Measurements from ENCODE around the gene ATF6B. TPM values are rescaled to one million over a fixed set of nuclear protein-coding genes. Genes with fewer than 3 reads are reported as not detected.
A peak's percentile ranks its signal among the peaks of the same experiment; 100 is the strongest.

The ATF6B gene
- polyA plus RNA-seq, 1 donor, result 94.3 TPM

DNA sequence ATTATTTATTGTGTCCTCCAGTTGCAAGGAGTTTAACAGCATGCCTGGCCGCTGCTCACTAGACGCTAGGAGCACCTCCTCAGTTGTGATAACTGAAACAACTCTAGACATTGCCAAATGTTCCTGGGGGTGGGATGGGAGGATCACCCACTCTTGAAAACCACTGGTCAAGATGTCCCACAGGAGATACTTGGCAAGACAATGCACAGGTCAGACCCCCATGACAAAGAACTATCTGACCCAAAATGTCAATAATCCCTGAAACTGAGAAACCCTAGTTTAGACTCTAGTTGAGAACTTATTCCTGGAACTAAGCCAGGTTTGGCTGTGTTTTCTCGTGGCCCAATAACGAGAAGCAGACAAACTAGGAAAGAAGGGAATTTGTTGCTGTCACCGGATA, 11.5 kb upstream of the ATF6B start:
- DNase-seq, result no peak

DNA sequence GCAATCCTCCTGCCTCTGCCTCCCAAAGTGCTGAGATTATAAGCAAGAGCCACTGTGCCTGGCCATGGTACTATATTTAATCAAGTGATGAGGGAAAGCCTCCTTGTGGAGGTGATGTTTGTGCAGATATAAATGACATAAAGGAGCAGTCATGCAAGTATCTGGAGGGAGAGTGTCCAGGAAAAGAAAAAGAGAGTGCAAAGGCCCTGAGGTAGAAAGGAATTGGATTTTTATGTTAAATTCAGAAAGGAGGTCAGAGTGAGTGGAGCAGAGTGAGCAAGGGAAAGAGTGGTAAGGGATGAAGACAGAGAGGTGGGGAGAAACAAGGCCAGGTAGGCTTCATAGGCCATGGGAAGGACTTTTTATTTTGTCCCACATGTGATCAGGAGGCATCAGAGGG, 9.4 kb upstream of the ATF6B start:
- DNase-seq, result no peak

DNA sequence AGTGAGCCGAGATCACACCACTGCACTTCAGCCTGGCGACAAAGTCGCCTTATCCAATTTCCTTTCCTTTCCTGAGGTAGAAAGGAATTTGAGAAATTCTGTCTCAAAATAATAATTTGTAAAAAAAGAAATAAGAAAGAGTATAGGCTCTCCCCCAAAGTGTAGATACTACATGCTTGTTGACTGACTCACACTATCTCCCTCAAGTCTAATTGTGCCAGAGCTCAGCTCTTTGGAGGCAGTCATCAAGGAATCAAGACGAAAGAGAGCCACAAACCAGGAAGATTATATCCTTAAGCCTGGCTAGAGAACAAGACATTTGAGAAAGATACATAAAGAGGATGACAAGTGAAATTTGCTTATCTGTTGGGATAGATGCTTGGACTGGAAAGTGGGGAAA, 5.7 kb upstream of the ATF6B start:
- DNase-seq, result no peak

DNA sequence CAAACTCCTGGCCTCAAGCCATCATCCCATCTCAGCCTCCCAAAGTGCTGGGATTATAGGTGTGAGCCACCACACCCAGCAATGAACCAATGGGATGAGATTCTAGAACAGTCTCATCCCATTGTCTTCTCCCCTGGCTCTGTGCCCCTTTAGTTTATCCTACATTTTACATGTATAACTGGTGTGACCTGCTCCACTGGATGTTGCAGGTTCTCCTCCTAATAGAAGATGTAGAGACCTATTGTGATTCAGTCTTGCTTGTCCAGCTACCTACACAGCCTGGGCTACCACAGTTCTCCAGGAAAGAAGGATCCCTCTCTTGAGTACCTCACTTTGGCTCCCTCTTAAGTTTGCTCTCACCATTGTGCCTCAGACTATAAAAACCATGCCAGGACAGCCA, 4.1 kb upstream of the ATF6B start:
- DNase-seq, result no peak

DNA sequence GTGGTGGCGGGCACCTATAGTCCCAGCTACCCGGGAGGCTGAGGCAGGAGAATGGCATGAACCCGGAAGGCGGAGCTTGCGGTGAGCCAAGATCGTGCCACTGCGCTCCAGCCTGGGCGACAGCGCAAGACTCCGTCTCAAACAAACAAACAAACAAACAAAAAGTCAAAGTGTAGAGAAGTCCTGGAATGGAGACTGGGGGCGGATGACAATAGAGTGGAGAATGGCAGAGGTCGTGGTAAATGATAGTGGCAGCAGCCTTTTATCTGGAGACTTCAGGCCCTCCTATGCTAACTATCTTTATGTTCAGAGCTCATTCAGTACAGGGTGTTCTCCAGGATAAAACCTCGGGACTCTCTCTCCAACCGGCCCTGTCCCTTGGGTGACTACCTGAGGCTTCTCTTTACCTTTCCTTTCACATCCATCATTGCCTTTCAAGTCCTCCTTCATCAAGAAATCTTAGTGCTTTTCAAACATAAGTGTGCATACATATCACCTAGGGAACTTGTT, 3.4 kb upstream of the ATF6B start:
- DNase-seq, result no peak

DNA sequence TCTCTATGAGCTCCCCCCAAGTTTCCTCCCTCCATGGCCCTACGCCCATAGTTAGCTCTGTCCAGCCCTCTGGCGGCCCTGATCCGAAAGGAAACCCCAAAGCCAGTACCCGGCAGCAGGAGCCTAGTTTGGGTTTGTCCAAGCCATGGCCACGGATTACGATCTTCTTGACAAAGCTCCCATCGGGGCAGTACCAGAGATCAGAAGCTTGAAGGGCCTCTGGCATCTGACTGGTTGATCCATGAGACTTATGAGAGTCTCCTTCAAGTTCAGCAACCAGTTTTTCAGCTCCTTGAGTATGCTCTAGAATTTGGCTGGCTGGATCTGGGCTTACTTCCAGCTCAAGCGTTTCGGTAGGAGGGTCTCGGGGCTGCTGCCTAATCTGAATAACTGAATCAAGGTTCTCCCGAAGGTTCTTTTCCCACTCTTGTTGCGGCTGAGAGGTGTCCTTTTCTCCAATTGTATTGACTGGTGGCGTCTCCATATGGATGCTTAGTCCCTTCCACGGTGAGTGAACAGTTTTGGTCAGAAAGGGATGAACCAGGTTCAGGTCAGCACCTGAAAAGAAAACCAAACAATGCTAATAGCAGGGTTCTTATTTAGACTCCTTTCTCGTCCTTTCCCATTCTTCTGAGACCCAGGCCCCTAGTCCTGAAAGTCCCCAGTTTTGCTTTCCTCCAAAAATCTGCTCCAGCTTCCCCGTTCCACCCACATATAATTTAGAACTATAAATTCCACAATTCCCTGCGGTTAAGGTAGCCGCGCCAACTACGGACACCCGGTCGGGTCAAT, 1.4 kb upstream of the ATF6B start:
- DNase-seq, result no peak

DNA sequence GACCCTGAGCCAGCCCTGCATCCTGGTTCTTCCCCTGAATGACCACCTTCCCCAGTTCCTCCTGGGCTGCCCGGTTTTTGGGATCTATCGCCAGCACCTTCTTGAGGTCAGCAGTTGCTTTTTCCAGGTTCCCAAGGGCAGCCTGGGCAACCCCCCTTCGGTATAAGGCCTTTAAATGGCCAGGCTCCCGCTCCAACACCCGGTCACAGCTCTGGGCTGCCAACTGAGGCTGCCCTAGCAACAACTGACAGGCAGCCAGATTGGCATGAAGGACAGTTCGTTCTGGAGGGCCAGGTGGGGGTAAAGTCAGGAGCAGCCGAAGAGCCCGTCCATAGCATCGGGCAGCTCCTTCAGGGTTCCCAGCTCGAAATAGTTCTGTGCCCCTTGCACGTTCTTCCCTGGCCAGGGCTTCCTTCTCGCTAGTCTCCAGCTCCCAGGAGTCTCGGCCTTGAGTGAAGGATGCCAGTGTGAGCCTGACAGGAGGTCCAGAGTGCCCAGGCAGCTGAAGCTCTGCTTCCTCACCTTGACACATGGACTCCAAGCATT, 778 bp upstream of the ATF6B start:
- no peak for DNase-seq

DNA sequence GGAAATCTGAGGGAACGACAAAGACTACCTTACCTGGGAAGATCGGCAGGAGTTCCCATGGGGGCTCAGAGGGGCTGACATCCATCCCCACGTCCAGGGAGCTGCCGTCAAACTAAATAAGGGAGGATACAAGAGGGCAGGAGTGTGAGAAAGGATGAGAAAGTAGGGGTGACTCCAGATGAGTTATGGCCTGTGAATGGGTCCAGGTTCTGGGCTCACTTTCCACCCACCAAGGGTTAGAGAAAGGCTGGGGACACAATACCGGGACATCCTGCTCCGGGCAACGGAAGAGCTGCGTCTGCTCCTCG, 683 bp downstream of the ATF6B start:
- DNase-seq, result no peak

DNA sequence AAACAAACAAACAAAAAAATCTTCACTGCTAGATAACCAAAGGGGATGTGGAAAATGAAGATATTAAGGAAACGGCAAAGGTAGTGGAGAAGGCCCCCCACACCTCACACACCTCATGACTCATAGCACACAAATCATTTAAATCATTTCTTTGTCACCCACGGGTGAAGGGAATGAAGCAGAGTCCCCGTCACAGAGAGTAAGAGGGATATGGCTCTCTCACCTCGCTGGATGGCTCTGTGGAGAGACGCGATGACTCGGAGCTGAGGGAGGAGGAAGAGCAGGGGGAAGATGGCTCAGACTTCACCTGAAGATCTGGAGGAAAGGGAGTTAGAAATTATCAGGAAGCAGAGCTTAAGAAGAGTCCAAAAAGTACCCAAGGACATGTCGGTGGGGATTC, 1.2 kb downstream of the ATF6B start:
- DNase-seq, result no peak

DNA sequence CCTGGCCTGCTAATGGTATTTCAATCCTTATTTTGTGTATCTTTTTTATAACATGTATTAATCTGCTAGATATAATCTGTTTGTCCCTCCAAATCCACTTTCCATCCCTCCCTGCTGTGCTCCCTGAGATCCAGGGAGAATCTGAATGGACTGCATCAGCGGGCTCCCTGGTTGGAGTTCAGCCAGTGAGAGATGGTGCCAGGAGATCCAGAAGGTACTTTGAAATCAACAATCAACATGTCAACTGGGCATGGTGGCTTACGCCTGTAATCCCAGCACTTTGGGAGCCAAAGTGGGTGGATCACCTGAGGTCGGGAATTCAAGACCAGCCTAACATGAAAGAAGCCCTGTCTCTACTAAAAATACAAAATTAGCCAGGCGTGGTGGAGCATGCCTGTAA, 4.4 kb downstream of the ATF6B start:
- DNase-seq, result no peak

DNA sequence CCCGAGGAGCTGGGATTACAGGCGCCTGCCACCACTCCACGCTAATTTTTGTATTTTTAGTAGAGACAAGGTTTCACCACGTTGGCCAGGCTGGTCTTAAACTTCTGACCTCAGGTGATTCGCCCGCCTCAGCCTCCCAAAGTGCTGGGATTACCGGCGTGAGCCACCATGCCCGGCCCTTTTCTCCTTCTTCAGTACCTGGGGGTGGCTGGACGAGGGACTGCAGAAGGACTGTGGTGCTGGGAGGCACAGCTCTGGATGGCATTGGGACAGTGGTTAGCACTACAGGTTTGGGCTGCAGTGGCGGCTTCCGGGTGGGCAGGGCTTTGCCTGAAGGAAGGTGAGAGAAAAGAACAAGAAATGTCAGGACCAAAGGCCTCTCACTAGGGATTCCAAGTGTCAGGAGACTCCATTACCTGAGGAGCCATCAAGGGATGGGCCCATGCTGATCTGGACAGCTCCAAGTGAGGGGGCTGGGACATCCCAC, 7.4 kb downstream of the ATF6B start:
- no peak for DNase-seq

DNA sequence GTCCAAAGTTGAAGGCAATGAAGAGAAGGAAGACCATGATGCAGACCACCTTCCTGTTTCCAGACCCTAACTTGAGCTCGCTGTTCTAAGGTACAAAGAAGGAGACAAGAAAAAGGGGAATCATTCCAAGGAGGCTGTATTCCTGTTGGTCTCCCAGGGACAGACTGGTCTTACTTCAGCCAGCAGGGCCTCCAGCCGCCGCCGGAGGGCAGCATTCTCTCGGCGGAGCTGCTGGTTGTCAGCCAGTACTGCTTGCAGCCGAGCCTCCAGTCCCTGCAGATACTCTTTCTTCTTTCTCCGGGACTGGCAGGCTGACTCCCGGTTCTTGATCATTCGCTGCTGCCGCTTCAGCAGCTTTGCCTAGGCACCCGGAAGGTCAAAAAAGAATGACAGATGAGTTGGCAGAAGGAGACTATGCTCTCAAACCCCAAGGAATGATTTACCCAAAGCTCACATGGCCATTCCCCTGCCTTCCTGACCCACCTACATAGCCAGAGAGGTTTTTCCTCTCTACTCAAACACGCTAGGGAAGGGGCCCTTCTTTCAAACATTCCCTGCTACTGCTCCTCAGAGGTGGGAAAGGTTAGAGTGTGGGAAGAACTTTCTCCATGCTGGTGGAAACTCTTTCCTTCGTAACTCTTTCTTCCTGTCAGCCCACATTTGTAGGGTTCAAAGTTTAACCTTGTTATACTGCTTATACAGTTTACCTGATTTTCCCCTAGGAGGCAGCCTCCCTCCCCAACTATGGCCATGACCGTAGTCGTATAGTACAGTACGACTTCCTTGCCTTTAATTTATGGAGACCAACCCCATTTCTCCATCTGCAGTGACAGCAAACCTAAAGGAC, 9.0 kb downstream of the ATF6B start:
- peak; percentile 79 for DNase-seq

DNA sequence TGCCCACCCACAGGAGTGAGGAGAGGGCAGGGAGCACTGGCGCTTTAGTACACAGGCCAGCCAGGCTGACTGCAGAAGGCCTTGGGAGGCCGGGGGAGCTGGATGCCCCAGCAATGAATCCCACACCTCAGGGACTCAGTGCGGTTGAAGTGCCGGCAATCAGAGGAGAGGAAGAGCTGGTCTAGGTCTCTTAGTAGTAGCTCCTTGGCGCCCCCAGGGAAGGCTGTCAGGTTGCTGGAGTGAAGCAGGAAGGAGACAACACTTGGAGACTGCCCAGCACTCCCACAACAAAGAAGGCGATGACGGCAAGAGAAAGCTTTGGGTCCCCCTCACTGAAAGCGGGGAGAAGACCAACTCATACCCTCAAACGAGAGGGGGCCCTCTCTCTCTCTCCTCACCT, 10.6 kb downstream of the ATF6B start:
- DNase-seq, result no peak

DNA sequence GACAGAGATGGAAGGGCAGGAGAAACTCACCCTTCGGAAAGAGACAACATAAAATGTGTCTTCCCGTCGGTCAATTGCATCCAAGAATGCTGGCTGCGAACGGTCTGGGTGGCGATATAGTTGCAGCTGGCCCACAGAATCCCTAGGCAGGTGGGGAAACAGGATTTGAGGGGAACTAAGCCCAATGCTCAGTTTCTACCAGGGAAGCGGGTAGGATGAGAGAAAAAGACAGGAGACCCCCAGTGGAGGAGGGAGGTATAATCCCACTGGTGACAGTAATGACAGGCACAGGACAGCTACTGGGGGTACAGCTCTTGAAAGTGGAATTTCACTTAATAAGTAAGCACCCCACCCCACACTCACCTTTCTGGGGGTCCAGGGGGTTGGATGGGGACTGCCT, 11.4 kb downstream of the ATF6B start:
- DNase-seq, result no peak

DNA sequence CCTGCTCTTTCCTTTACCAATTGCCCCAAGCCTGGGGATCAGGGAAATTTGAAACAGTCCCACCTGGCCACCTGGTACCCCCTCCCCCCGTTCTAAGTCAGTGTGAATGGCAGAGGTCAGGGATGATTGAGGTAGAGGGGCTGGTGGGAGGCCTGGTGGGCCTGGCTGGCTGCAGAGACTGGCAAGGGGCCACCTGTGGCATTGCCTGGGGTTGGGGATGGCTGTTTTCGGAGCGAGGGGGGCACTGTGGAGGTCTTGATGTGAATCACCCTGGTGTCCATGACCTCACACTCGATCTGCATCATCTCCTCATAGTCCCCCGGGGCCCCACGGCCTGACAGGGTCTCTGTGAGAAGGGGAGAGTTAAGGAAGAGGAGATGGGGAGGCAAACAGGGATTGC, 12.4 kb downstream of the ATF6B start:
- no peak for DNase-seq

DNA sequence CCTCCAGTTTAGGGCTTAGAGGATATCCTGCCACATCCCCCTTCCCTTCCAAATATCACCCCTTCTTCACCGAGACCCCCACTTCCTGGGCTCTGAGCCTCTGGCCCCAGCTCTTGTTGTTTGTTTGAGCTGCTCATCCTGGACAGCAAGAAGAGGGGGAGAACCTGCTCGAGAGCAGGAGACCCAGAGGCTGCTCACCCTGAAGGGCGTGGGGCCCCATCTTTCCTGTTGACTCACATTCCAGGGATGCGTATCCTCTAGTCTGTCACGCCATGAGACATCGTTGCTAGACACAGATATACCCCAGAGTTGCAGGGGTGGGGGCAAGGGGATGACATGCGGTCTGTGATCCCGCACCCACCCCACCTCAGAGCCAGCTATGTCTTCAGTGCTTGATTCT, 13.2 kb downstream of the ATF6B start:
- DNase-seq, result no peak

DNA sequence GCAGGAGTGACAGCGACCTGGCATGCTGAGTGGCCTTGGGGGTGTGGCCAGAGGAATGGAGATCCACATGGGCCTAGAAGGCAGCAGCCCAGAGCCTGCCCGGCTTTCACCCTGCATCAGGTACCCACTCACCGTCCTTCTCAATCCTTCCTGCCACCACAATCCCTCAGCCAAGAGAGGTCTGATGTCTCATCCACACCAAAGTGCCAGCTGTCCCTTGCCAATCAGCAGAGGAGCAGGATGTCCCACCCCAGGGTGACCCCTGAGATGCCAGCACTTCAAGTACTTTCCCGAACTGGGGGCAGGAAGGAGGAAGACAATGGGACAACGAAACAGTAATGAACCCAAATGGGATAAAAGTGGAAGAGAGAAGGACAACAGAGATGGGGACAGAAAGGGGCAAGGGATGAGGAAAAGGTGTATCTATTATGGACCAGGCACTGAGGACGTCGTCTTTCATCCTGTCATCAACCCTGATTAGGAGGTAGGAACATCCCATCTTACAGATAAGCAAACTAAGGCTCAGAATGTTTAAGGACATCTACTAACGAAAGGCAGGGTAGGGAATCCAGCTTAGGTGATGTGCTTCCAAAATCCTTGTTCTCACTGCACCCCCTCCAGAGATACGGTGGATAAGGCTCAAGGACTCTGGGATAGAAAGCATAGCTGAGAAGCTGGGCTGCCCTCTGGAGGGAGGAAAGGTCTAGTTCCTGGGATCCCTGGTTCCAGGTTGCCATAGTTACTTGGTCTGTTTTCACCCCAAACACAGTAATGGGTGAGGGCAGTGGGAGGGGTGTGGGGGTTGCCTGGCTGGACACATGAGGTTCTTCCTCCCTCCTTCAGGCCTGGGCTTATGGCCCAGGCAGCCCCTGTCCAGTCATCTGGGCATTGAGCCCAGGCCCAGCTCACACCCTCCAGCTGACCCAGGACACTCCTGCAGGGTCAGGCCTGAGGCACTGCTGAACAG, 14.4 kb downstream of the ATF6B start:
- no peak for DNase-seq

DNA sequence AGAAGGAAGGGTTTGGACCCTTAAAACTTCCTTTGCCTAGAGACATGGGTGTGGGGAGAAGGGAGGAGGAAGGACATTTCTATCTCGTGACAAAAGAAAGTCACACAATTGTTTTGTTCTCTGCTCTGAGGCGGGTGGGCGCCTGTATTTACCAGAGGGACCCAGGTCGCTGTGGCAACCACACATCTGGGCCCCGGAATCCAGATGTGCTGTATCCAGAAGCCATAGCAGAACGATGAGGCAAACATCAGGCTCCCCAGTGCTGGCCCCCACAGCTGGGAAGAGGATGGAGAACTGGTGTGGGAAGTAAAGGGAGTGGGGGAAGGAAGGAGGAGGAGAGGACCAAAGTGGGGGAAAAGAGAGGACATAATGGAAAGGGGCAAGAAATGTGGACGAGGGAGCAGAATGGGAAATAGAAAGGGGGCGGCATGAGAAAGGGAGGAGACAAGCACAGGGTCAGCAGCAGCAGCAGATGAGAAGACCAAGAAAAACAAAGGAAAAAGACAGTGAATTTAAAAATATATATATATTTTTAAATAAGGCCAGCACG, 15.5 kb downstream of the ATF6B start:
- no peak for DNase-seq

DNA sequence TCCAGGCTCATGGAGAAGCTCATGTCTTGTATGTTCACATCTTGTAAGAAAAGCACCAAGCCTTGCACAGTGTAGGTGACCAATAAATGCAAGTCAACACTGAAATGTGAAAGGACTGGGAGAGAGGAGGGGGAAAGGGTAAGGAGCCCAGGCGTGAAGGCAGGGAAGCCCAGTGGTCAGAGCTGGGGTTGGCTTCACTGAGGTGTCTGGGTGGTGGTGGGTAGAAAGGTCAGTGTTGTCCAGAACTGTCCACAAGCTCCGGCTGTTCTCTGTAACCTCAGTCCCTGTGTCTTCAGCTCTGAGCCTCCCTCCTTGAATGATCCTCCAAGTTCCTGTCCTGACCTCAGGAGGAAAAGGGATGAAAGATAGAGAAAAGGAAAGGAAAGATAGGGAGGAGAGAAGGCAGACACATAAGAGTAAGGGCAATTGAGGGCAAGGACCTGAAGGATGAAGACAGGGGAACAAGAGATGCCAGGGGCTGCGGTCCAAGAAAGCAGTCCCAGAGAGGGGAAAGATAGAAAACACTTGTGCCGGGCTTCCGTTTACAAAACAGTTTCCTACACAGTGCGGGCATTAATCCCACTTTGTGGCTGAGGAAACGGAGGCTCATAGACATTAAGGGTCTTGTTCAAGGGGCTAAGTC, 16.5 kb downstream of the ATF6B start:
- DNase-seq, result no peak

DNA sequence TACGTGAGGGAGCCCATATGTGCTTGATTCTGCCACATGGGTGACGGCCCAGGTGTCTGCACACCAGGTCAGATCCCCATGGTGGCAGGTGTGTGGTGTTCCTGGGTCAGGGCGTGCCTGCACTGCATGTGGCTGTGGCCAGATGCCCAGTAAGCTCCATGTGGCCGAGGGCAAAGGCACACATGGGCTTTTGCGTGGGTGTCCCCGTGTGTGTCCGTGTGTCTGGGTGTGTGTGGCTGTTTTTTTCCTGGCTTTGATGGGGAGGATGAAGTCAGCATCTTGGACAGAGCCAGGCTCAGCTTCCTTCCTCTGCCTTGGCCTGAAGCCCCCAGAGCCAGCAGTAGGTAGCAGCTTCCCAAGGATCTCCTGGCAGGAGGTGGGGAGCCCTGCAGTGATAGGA, 17.4 kb downstream of the ATF6B start:
- DNase-seq, result no peak

DNA sequence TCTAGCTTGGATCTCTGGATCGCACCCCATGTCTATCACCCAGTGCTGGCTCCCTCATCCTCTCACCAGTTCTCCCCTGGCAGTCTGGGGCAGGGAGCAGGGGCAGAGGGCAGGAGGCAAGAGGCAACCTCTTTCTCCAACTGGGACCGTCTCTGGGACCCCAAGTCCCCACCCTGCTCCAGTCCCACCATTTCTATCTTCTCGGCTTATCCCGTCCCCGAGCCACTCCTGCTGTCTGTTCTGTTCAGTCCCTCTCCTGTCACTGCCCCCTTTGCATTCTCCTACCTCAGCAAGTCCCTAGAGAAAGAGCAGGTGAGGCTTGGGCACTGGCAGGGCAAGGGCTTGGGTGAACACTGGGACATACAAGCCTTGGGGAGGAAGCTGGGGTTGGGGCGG, 18.3 kb downstream of the ATF6B start:
- DNase-seq, result no peak

Data from left kidney (tissue), 2 donors.